ENCODE results near the gene CIC.
"Not testable (repeated sequence)": the region's sequence is repeated elsewhere in the genome, so short reads cannot be mapped to it uniquely, and the experiment has no call there.

CIC gene

GRCh38 chr19:42335971-42336370, 66.9 kb downstream of the CIC start:
- DNase-seq = no peak

GRCh38 chr19:42339126-42339860, 70.2 kb downstream of the CIC start:
- DNase-seq = not testable (repeated sequence)

- not testable (repeated sequence) for DNase-seq
These were observed 70.9 kb downstream of the CIC start for GRCh38 chr19:42339922-42340321.

- no peak for DNase-seq
These were observed 74.5 kb downstream of the CIC start for GRCh38 chr19:42343344-42344110.

GRCh38 chr19:42344336-42344893, 75.4 kb downstream of the CIC start:
- no peak for DNase-seq

Measured in NCI-H526 (cell line).